SU-DHL-6 (cell line): Measurements from ENCODE around the gene MTFMT.

Experiments
- EZH2phosphoT487 ChIP-seq: fragments of 200-600 bp; sonication (generic), shearing (Covaris generic); conservative IDR thresholded peaks from 2 replicates; pipeline ENCODE4 v1.6.1; 2018; ENCODE audit warnings: mild to moderate bottlenecking, antibody characterized with exemption, low read length, moderate library complexity, mixed read lengths
- TF ChIP-seq, protein P1 (sequence below): fragments of 200-600 bp; sonication (generic); IDR thresholded peaks from one replicate; pipeline ENCODE4 v1.5.1; 2017; ENCODE audit warnings: antibody characterized with exemption, mild to moderate bottlenecking, low read length, moderate library complexity; ENCODE audit not compliant: insufficient read depth, poor library complexity, severe bottlenecking

DNA sequence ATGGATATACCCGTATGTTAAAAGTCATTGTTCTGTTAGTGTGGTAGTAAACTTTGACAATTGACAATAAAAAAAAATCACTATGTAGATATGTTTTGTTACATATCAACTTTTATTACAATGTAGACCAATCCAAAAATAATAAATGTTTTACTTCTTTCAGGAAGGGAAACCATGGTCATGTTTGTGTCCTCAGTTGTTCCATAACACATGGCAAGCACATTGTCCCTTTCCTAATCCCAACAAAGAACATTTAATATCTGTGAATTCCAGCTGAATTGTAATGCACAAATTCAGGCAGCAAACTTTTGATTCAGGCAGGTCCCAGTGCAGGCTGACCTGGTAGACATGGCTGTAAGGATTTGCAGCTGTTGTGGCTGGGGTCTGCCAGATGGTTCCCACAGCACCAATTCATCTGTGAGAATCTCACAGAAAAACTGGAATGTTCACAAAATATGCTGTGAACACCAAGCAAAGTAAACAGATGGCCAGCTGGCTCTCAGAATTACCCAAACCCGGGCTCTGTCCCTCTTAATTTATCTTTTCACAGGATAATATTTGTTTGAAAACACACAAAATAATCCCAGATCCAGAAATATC lies 37.8 kb downstream of the MTFMT start:
- TF ChIP-seq, protein P1, sequence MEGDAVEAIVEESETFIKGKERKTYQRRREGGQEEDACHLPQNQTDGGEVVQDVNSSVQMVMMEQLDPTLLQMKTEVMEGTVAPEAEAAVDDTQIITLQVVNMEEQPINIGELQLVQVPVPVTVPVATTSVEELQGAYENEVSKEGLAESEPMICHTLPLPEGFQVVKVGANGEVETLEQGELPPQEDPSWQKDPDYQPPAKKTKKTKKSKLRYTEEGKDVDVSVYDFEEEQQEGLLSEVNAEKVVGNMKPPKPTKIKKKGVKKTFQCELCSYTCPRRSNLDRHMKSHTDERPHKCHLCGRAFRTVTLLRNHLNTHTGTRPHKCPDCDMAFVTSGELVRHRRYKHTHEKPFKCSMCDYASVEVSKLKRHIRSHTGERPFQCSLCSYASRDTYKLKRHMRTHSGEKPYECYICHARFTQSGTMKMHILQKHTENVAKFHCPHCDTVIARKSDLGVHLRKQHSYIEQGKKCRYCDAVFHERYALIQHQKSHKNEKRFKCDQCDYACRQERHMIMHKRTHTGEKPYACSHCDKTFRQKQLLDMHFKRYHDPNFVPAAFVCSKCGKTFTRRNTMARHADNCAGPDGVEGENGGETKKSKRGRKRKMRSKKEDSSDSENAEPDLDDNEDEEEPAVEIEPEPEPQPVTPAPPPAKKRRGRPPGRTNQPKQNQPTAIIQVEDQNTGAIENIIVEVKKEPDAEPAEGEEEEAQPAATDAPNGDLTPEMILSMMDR = no peak
- TF ChIP-seq EZH2phosphoT487 = no peak
